Stimulated activated CD4-positive, alpha-beta T cell treated with anti-CD3 and anti-CD28 coated beads, Interleukin-12 subunit alpha, Interleukin-12 subunit beta, amount 100 ng/mL, for 4 hours (primary cell): ENCODE results near the gene MOB1B.
"Not testable (repeated sequence)": the region's sequence is repeated elsewhere in the genome, so short reads cannot be mapped to it uniquely, and the experiment has no call there.

Source experiments
- DNase-seq: peaks from one replicate; pipeline ENCODE4 v3.0.0-alpha.2; 2020

Gene MOB1B

DNA sequence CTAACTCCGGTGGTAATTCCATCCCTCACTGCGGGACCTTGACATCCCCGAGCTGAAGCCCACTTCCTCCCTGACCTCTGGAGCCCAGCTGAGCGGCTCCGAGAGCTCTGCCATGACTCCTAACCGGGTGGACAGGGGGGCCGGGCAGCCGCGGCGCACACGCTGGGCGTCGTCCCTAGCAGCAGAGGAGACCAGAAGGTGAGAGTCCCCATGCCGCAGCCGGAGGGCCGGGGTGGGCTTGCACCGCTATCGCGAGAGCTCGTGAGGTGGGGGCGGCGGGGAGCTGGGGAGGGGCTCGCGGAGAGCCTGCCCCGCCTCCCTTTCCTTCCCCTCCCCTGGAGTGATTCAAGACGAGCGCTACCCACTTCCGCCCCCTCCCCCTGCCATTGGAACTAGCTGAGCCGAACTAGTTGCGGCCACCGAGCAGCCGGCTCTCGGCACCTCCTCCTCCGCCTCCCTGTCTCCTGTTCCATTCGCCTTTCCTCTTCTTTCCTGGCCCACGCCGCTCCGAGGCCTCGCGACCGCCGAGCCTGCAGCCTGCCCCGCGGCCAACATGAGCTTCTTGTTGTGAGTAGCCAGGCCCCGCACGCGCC lies at the start of gene MOB1B:
TSS of gene MOB1B (plus strand) at position 386 of the 593 bp plus-strand sequence. CDS start at position 554, 168 bp downstream.
- DNase-seq: peak; percentile 79

DNA sequence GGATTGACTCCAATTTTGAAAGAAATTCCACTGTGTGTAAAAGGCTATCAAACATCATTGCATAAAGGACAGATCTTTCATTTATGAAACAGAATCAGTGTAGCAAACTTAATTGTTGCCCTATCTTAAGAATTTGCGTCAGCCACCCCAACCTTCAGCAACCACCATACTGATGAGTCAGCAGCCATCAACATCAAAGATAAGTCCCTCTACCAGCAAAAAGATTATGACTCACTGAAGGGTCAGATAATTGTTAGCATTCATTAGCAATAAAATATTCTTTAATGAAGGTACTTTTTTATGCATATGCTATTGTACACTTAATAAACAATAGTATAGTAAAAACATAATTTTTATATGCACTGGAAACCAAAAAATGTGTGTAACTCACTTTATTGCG lies 46.7 kb upstream of the MOB1B start:
- no peak for DNase-seq

DNA sequence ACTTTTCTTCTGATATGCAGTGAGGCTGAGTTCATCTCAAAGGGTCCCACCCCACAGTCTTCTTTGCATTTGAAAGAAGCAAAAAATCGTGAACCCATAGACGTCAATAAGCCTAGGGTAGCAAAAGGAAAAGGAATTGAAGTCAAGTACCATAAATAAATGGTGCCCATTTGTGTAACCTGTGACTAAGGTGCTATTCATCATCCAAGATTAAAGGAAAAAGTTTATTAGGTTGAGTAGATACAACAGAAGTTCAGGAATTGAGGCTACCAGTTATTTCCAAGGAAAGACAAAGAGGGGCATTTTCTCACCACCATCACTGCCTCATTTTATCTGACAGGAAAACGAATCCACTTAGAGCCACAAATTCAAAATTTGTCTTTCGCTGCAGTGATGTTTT lies 43.7 kb upstream of the MOB1B start:
- DNase-seq: no peak

DNA sequence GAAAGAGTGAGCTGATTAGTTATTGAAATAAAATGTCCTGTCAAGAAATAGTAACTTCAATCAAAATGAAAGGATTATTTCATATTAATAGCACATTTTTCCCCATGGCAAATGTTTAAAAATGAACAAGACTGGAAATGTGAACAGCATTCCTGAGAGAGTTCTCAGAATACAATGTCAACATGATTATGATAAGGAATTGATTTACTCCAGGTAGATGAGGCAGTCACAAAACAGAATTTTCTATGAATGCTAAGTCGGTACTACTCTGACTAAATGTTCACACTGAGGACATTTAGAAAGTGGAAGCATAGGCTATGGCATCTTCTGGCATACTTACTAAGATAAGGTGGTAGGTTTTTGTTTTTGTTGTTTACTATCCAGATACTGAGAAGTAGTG lies 43.1 kb upstream of the MOB1B start:
- no peak for DNase-seq

DNA sequence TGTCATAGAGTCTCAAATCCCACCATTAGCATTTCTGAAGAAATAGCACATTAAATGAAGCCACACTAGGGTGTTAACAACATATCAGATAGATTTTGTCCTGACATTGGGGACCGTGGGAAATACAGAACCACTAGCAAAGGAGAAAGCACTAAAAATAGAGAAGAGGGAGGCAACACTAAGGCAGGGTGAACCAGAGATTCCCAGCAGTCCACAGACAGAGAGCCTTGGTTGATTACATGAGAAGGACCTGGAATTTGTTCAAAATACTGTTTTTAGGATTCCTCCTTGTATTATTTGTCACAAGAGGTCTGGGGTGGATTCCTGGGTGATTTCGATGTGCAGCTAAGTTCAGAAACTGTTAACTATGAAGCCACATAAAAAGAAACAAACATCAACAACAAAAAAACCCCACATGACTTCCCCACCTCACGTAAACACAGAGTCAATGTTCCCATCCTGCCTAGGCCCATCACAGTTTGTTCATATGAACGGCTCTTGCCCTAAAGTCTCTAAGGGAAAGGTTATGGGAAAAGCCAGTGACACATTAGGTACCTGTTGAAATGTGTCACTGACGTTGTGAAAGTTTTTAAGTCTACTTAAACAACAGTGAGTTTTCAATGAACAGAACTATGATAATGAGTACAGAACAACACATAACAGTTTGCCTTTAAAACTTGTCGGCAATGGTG lies 38.9 kb upstream of the MOB1B start:
- DNase-seq: no peak

DNA sequence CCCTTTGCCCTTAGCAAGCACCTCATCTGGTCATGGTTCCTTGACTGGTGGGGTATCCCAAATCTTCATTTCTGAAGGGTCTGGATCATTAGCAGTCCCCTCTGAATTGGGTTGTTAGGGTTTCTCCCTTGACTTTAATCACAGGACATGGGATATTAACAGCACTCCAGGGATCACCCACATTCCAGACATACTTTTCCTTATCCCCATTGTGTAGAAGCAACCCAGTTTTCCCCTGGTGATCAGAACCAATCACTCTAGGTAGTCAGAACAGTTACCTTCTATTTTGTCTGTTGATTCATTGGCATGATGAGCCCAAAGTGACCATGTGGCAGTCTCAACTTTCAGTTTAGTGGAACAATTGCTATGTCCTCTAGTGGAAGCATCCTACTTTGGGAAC lies 33.4 kb upstream of the MOB1B start:
- DNase-seq: no peak

DNA sequence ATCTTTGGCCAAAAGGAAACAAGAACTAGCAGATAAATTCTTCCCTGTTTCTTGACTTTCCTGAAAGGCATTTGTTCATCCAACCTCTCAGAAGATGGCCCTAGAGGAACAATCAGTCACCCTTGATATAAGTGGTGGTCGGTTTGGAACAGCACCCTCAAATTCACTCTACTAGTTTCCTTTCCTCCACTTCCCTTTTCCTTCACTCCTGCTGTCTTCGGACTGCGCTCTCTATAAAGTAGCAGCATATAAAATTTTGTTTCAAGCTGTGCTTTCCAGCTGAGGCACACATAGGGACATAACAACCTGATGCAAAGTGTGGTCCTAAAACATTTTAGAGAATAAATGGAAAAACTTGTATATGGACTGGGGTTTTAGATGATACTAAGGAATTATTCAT lies 29.0 kb upstream of the MOB1B start:
- no peak for DNase-seq

DNA sequence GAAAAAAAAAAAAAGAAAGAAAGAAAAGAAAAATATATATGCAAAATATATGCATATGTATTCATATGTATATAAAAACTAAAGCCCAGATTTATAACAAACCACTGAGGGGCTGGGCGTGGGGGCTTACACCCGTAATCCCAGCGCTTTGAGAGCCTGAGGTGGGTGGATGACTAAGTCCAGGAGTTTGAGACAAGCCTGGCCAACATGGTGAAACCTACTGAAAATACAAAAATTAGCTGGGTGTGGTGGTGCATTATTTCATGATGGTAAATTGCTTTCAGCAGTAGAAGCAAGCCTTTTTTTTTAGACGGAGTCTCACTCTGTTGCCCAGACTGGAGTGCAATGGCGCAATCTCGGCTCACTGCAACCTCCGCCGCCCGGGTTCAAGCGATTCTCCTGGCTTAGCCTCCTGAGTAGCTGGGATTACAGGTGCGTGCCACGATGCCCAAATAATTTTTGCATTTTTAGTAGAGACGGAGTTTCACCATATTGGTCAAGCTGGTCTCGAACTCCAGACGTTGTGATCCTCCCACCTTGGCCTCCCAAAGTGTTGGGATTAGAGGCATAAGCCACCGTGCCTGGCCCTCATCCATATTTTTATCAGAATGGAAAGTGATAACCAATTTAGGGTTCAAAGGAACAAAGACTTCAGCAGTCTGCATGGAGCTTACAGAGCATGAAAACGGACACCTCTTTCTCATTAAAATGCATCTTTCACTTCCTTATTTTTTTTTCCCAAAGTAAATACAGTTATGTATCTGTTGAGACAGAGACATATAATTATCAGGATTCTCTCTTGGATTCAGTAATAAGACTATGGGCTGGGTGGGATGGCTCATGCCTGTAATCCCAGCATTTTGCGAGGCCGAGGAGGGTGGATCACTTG lies 27.7 kb upstream of the MOB1B start:
- DNase-seq: no peak

DNA sequence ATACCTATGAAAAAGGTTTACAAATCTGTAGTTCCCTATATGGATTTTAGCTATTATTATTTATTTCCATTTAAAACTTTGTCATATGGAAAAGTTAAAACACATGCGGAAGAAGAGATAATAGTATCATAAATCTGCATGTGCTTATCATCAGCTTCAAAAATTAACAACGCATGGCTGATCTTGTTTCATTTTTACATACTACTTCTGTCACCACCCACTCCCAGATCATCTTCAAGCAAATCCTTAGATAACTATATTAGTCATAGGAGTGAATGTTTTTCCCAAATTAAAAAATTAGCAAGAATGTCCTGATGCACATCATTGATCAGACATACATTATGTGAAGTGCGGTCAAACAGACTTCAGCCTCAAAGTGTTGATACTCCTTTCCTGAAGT lies 24.6 kb upstream of the MOB1B start:
- no peak for DNase-seq

DNA sequence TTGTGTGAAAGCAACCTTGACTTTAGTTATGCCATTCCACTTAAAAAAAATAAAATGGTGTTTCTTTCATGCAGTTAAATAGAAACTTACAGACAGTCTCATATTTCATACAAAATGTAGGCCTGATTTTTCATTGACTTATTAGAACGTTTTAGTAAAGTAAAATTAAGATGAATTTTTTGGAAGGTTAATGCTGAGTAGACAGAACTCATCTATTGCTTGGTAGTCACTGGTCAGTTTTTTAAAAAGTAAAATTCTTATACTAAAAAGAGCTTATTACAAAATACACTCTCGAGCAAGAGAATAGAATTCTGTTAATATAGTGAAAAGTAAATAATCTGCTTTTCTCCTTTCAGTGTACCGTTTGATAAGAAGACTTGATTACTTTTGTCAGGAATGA lies 21.4 kb upstream of the MOB1B start:
- DNase-seq: no peak

DNA sequence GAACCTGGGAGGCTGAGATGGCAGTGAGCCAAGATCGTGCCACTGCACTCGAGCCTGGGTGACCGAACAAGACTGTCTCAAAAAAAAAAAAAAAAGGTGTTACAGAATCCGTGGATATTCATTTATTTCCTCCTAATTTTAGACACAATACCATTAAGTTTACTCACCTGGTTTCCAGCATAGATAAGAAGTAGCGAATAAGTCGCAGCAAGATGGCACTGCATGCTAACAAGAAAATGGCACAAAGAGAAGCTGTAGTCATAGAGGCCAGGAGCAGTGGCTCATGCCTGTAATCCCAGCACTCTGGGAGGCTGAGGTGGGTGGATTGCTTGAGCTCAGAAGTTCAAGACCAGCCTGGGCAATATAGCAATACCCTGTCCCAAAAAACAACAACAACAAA lies 17.0 kb upstream of the MOB1B start:
- DNase-seq: no peak

DNA sequence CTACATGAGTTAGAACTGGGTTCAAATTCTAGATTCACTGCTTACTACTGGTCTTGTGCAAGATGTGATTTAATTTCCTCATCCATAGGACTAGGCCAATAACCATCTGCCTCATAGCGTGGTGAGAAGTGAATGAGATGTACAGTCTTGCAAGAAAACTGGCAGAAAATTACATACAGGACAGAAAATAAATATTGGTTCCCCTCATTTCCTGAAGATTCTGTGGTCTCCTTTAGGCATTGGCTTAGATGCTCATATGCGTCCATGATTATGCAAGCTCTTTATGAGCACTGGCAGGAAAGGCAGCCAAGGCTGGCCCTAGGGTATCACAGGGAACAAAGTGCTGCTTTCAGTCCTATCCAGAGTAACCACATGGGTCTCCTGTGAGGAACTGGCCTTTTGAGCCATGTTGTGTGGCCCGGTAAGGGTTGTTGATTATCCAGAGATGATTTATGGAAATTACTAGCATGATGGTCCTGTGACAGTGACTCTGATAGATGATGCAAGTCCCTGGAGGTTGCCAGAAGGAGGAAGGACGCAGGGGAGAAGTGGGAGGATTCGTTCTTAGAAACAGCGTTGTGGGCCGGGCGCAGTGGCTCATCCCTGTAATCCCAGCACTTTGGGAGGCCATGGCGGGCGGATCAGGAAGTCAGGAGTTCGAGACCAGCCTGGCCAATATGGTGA lies 9.9 kb upstream of the MOB1B start:
- DNase-seq: no peak

DNA sequence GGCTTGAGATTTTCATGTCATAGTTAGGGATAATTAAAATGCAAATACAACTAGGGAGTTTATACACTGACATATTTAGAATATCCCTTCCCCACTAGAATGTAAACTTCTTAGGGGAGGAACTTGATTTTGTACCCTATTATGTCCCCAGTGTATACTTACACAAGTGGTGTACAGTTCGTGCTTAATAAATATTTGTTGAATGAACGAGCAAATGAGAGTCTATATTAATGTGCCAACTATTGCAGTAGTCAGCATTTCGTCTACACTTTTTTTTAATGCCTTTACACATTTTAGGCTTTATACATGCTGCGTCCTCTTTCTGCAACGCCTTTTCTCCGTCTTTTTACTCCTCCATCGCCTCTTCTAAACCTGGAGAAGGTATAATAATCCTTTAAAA lies 8.4 kb upstream of the MOB1B start:
- DNase-seq: no peak

DNA sequence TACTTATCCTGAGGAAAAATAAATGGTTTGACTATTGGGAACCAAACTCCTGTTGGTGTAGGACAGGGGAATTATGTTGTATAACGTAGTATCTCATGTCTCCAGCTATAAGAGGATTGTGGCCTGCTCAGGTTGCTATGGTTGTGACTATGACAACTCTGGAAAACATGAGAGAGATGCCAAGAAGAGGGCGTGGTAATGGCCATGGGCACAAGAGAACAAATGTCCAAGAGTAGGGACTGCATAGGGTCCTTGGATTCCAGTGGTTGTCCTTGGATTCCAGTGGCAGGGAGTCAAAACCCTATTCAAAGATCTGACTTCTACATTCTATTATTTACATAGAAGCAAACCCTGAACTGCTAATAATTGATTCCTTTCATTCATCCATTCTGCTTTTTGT lies 6.8 kb upstream of the MOB1B start:
- no peak for DNase-seq

DNA sequence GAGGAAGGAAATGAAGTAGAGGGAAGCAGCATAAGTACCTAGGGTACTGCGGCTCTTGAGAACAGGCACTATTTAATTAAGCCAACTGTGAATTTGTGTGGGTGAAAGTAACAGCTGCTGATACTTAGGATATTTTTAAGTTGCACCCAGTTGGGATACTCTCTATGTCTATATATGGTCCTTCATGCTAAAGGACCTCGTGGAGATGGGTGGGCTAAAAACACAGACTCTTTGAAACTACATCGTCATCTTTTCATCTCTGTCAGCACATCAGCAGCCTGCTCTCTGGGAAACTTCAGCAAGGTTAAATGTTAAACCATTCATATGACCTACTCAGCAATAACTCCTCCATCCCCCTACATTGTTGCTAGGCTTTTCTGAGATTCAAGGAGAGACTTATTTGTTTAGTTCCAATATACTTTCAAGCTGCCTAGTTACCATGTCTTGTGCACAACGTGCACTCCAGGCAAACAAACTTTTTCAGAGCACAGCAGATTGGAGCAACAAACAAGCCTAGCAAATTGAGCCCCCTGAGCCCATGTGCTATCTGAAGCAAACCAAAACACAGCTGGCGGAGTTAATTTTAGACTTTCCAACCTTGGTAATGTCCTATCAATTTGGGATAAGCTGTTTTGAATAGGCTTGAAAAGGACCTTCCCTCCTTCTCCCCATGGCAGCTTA lies 6.2 kb upstream of the MOB1B start:
- no peak for DNase-seq

DNA sequence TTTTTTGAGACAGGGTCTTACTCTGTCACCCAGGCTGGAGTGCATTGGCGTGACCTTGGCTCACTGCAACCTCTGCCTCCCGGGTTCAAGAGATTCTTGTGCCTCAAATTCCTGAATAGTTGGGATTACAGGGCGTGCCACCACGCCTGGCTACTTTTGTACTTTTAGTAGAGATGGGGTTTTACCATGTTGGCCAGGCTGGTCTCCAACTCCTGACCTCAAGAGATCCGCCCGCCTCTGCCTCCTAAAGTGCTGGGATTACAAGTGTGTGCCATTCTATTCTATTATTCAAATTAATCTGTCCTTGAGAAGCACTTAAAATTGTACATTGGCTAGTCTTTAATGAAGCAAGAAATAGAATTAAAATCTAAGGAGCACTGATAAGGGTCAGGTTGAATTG lies 3.6 kb upstream of the MOB1B start:
- DNase-seq: not testable (repeated sequence)

DNA sequence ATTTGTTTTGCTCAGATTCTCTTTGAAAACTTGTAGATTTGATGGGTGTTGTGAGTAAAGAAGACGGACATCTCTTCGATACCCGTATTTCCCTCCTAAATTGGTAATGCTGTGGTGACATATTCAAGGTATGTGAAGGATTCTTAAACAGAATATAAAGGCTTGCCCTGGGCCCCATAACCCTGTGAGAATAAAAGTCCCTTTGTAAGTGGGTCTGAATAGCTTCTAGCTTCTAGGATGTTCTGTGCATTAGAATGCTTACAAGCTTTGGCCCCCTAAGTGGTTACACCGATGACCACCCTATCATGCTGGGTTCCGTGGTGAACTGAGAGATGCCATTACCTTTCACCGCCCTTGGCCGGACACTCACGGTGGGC lies 574 bp upstream of the MOB1B start:
- no peak for DNase-seq

DNA sequence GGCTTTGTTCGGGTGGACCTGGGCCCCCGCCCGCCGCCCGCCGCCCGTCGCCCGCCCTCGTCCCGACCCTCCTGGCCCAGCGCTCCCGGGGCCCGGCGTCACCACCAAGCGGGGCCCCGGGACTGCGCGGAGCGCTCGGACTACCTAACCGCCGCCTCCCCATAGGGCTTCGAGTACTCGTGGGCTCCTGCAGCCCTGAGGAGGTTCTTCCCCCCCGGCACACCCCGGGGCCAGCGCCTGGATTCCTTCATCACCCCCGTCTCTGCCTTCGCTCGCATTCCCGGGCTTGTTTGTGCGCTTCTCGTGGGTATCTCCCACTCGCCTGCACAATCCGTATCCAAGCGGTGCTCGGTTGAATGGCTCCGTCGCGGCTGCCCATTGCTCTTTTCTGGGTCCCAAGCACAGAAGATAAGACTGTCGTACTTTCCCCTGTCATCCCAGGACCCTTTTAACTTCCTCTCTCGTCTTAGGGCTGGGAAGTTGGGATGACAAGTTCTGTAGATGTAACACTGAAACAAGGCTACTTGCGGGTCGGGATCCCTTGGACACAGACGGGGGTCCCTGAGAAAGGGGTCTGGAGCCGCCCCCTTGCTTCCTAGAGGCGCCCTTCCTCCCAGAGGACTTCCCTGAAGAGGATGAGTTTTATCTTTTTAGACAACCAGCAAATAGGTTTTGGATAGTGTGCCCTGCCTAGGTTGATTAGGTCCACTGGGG lies 565 bp downstream of the MOB1B start:
- no peak for DNase-seq

DNA sequence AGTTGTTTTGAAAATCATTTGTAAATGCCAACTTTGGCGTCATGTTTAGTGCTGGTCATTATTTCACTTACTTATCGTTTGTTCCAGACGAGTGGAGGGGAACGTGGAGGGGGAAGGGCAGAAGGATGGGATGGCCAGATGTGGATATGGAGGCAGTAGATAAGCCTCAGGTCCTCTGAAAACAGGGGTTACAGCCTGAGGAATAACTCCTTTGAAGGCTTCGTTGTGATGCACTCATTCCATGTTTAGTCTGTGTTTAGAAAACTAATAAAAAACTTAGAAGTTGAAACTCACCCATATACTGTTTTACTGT lies 1.1 kb downstream of the MOB1B start:
- DNase-seq: no peak

DNA sequence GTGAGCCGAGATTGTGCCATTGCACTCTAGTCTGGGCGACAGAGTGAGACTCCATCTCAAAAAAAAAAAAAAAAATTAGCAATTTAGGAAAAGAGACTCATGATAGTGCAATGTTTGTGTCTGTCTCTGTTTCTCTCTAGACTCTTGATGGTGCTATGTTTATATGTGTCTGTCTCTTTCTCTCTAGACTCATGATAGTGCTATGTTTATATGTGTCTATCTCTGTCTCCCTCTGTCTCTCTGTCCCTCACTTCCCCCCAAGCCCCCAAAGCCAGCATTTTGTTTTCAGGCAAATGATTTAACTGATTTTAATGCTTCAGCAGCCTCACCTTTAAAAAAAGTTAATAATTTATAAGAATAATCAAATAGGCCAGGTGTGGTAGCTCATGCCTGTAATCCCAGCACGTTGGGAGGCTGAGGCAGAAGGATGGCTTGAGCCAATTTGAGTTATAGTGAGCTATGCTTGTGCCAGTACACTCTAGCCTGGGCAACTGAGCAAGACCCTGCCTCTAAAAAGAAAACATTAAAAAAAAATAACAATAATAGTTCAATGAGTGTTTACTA lies 6.9 kb downstream of the MOB1B start:
- DNase-seq: no peak

DNA sequence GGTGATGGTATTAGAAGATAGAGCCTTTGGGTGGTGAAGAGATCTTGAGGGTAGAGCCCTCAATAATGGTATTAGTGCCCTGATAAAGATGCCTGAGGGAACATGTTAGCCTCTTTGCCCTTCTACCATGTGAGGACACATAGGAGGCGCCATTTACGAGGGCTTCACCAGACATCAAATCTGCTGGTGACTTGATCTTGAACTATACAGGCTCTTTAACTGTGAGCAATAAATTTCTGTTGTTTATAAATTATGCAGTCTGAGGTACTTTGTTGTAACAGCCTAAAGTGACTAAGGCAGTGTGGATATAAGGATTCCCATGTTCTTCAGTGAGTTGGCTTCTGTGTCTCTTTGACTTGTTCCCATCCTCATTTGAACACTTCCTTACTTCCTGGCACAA lies 11.8 kb downstream of the MOB1B start:
- no peak for DNase-seq

DNA sequence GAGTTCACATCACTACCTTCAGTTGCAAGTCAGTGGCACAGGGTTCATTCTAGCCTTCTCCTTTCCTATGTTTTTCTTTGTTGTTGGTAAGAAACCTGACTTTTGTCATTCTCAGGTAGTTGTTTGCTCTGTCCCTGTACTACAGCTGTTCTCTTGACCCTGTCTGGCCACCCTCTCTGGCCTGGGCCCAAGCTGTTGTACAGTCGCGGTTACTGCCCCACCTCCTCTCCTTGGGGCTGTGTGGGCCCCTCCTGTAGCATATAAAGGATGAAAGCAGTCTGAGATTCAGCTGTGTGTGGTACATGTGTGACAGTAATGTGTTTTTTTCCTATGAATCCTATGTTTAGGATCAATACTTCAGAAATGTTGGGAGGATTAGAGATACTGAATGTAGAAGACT lies 12.5 kb downstream of the MOB1B start:
- DNase-seq: no peak
